Liver (tissue), 3 donors: Measurements from ENCODE around the gene HOXA4.

Source experiments
- GABPA ChIP-seq, 2 donors: IDR thresholded peaks in 1 of 2; conservative IDR thresholded peaks in 1 of 2; 2 replicates each; pipeline ENCODE4 v1.6.1; 2016; ENCODE audit warnings: antibody characterized with exemption in 2 of 2, mild to moderate bottlenecking in 1 of 2, moderate library complexity in 1 of 2
- JUND ChIP-seq, 2 donors: IDR thresholded peaks; 2 replicates each; pipeline ENCODE4 v1.6.1; 2016; ENCODE audit warnings: antibody characterized with exemption in 2 of 2
- RAD21 ChIP-seq, 2 donors: IDR thresholded peaks; 2 replicates each; pipeline ENCODE4 v1.6.1; 2016; ENCODE audit warnings: antibody characterized with exemption in 2 of 2, mild to moderate bottlenecking in 2 of 2
- SP1 ChIP-seq: IDR thresholded peaks from 2 replicates; pipeline ENCODE4 v1.6.1; 2018; ENCODE audit warnings: antibody characterized with exemption, mild to moderate bottlenecking
- TAF1 ChIP-seq: conservative IDR thresholded peaks from 2 replicates; pipeline ENCODE4 v1.6.1; 2016; ENCODE audit warnings: antibody characterized with exemption, mild to moderate bottlenecking
- YY1 ChIP-seq: IDR thresholded peaks from 2 replicates; pipeline ENCODE4 v1.6.1; 2016; ENCODE audit warnings: antibody characterized with exemption, mild to moderate bottlenecking
- TF ChIP-seq, protein P1 (sequence below): fragments of 150-350 bp; IDR thresholded peaks from 2 replicates; pipeline ENCODE4 v1.5.1; 2017; ENCODE audit warnings: improper control_type of control experiment, low read depth, low read length; ENCODE audit not compliant: missing input control
- TF ChIP-seq, protein P2 (sequence below): IDR thresholded peaks from 2 replicates; pipeline ENCODE4 v1.6.1; 2016; ENCODE audit warnings: antibody characterized with exemption, mild to moderate bottlenecking
- TF ChIP-seq, protein P3 (sequence below): IDR thresholded peaks from 2 replicates; pipeline ENCODE4 v1.6.1; 2016; ENCODE audit warnings: antibody characterized with exemption
- donor health status: healthy.
- donor health status: healthy.

DNA sequence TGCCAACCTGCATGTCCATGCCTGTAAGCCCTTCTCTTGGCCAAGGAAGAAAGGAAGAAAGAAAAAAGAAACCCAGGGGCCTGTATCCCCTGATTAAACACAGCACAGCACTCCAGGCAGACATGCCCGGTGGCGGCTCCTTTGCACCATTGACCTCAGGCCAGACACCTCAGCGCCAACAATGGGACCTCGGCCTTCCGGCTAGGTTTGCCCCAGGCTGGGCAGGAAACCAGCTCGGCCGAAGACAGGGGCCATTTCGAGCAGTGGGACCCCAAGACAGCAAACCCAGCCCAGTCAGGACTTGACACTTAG lies 40.7 kb upstream of the HOXA4 start:
- TF ChIP-seq GABPA (IDR thresholded peaks at IDR 0.05 in 1 of 2, conservative IDR thresholded peaks at IDR 0.05 in 1 of 2): no peak
- TF ChIP-seq, protein P1, sequence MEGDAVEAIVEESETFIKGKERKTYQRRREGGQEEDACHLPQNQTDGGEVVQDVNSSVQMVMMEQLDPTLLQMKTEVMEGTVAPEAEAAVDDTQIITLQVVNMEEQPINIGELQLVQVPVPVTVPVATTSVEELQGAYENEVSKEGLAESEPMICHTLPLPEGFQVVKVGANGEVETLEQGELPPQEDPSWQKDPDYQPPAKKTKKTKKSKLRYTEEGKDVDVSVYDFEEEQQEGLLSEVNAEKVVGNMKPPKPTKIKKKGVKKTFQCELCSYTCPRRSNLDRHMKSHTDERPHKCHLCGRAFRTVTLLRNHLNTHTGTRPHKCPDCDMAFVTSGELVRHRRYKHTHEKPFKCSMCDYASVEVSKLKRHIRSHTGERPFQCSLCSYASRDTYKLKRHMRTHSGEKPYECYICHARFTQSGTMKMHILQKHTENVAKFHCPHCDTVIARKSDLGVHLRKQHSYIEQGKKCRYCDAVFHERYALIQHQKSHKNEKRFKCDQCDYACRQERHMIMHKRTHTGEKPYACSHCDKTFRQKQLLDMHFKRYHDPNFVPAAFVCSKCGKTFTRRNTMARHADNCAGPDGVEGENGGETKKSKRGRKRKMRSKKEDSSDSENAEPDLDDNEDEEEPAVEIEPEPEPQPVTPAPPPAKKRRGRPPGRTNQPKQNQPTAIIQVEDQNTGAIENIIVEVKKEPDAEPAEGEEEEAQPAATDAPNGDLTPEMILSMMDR: no peak
- no peak for TF ChIP-seq TAF1
- TF ChIP-seq, protein P2, sequence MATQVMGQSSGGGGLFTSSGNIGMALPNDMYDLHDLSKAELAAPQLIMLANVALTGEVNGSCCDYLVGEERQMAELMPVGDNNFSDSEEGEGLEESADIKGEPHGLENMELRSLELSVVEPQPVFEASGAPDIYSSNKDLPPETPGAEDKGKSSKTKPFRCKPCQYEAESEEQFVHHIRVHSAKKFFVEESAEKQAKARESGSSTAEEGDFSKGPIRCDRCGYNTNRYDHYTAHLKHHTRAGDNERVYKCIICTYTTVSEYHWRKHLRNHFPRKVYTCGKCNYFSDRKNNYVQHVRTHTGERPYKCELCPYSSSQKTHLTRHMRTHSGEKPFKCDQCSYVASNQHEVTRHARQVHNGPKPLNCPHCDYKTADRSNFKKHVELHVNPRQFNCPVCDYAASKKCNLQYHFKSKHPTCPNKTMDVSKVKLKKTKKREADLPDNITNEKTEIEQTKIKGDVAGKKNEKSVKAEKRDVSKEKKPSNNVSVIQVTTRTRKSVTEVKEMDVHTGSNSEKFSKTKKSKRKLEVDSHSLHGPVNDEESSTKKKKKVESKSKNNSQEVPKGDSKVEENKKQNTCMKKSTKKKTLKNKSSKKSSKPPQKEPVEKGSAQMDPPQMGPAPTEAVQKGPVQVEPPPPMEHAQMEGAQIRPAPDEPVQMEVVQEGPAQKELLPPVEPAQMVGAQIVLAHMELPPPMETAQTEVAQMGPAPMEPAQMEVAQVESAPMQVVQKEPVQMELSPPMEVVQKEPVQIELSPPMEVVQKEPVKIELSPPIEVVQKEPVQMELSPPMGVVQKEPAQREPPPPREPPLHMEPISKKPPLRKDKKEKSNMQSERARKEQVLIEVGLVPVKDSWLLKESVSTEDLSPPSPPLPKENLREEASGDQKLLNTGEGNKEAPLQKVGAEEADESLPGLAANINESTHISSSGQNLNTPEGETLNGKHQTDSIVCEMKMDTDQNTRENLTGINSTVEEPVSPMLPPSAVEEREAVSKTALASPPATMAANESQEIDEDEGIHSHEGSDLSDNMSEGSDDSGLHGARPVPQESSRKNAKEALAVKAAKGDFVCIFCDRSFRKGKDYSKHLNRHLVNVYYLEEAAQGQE: no peak
- TF ChIP-seq, protein P3, sequence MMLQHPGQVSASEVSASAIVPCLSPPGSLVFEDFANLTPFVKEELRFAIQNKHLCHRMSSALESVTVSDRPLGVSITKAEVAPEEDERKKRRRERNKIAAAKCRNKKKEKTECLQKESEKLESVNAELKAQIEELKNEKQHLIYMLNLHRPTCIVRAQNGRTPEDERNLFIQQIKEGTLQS: no peak
- TF ChIP-seq JUND (IDR thresholded peaks at IDR 0.05): no peak
- TF ChIP-seq SP1: no peak
- no peak for TF ChIP-seq YY1
- TF ChIP-seq RAD21 (IDR thresholded peaks at IDR 0.05): no peak
